Ishikawa (cell line): ENCODE data around the gene CNNM4.

Source experiments
- FOXM1 ChIP-seq: IDR thresholded peaks from 2 replicates; pipeline ENCODE4 v1.6.1; 2012; ENCODE audit warnings: low read depth, borderline replicate concordance
- RAD21 ChIP-seq: IDR thresholded peaks from 2 replicates; pipeline ENCODE4 v1.6.1; 2012; ENCODE audit warnings: low read depth
- USF1 ChIP-seq: IDR thresholded peaks from 2 replicates; pipeline ENCODE4 v1.6.1; 2012

GRCh38 chr2:96821113-96821675, 60.5 kb downstream of the CNNM4 start:
- no peak for TF ChIP-seq RAD21
- TF ChIP-seq FOXM1, result no peak
- TF ChIP-seq USF1, result no peak
